LNCAP (cell line): Measurements from ENCODE around the gene SLC26A8.

Source experiments
- TF ChIP-seq, protein P1 (sequence below): fragments of 450-650 bp; IDR thresholded peaks from 2 replicates; pipeline ENCODE4 v1.5.1; 2017; ENCODE audit warnings: mild to moderate bottlenecking

The SLC26A8 gene

DNA sequence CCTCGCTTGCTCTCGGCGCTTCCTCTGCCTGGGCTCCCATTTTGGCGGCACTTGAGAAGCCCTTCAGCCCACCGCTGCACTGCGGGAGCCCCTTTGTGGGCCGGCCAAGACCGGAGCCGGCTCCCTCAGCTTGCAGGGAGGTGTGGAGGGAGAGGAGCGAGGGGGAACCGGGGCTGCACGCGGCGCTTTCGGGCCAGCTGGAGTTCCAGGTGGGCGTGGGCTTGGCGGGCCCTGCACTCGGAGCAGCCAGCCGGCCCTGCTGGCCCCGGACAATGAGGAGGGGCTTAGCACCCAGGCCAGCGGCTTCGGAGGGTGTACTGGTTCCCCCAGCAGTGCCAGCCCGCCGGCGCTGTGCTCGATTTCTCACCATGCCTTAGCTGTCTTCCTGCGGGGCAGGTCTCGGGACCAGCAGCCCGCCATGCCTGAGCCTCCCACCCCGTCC is 93.3 kb downstream of the SLC26A8 start:
- TF ChIP-seq, protein P1, sequence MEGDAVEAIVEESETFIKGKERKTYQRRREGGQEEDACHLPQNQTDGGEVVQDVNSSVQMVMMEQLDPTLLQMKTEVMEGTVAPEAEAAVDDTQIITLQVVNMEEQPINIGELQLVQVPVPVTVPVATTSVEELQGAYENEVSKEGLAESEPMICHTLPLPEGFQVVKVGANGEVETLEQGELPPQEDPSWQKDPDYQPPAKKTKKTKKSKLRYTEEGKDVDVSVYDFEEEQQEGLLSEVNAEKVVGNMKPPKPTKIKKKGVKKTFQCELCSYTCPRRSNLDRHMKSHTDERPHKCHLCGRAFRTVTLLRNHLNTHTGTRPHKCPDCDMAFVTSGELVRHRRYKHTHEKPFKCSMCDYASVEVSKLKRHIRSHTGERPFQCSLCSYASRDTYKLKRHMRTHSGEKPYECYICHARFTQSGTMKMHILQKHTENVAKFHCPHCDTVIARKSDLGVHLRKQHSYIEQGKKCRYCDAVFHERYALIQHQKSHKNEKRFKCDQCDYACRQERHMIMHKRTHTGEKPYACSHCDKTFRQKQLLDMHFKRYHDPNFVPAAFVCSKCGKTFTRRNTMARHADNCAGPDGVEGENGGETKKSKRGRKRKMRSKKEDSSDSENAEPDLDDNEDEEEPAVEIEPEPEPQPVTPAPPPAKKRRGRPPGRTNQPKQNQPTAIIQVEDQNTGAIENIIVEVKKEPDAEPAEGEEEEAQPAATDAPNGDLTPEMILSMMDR: no peak

DNA sequence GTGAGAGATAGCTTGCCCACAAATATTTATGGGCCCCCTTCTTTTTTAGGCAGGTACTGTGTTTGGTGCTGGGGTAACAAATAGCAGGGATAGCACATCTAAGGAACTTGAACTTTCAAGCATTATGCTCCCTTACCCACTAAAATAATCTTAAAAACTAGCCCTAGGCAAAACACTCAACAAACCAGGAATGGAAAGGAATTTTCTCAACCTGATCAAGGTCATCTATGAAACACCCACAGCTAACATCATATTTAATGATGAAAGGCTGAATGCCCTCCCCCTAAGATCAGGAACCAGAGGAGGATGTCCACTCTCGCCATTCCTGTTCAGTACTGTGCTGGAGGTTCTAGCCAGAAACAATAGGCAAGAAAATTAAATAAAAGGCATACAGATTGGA is 94.8 kb downstream of the SLC26A8 start:
- TF ChIP-seq, protein P1: no peak

DNA sequence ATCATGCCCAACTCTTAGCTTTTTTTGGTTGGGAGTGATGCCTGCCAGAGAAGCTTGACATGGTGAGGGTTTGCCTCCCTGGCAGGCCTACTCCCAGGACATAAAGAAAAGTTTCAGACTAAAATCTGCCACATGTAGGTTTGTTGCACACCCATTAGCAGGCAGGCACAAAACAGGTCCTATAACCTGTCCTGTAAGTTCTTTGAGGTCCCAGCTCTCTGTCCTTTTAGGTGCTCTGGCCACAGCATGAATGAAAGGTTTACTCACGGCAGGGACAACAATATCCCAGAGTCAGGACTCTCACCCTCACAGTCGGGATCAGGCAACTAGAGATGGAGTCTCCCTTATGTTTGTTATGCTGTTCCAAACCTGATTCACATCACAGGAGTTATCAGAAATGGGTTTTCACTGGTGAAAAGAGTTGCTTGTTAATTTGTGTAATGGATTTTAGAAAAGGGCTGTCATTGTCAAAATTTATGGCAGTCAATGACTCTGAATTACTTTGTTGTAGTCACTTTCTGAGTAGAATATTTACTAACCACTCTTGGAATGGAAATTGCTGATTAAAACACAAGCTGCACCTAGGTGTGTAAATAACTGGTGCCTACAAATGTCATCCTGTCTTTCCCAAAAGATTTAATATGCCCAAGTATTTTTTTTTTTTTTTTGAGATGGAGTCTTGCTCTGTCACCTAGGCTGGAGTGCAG is 97.8 kb downstream of the SLC26A8 start:
- TF ChIP-seq, protein P1: no peak

DNA sequence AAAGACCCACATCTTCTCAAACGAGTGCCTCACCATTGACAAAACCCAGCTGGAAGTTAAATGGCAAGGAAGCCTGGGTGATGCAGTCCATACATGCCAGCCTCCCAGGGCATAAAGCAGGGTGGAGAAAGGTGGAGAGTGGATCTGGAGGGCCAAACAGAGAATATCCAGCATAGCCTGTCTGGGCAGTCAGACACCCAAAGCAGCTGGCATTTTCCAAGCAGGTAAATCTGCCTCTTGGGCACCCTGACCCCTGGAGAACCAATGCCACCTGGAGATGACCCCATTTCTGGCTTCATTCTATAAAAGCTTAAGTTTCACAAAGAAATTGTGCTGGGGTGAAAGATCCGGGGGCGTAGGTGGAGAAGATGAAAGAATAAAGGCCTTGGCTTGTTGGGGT is 98.5 kb downstream of the SLC26A8 start:
- TF ChIP-seq, protein P1: no peak

DNA sequence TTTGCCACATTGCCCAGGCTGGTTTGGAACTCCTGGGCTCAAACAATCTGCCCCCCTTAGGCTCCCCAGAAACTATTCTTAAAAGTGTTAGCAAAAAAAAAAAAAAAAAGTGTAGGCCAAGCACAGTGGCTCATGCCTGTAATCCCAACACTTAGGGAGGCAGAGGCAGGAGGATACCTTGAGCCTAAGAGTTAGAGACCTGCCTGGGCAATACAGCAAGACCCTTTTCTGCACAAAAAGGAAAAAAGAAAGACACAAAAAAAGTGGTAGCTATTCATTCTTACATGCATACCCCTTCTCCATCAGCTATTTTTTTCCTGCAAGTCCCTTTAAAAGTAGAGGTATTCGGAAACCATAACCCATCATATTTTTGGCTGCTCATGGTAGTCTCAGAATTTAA is 100.3 kb downstream of the SLC26A8 start:
- TF ChIP-seq, protein P1: no peak

DNA sequence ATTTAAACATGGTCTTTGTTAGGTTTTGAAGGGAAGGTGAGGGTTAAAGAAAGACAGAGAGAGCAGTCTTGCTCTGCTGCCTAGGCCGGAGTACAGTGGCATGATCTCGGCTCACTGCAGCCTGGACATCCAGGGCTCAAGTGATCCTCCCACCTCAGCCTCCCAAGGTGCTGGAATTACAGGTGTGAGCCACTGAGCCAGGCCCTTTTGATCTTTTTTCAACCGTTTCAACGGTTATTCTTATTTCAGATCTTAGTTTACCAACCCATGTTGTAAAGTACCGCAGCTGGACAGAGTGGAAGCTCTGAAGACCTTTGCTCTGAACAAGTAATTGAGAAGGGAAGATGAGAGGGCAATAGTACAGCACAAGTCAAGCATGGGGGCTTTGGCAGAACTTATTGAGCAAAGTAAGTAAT is 102.3 kb downstream of the SLC26A8 start:
- TF ChIP-seq, protein P1: no peak

DNA sequence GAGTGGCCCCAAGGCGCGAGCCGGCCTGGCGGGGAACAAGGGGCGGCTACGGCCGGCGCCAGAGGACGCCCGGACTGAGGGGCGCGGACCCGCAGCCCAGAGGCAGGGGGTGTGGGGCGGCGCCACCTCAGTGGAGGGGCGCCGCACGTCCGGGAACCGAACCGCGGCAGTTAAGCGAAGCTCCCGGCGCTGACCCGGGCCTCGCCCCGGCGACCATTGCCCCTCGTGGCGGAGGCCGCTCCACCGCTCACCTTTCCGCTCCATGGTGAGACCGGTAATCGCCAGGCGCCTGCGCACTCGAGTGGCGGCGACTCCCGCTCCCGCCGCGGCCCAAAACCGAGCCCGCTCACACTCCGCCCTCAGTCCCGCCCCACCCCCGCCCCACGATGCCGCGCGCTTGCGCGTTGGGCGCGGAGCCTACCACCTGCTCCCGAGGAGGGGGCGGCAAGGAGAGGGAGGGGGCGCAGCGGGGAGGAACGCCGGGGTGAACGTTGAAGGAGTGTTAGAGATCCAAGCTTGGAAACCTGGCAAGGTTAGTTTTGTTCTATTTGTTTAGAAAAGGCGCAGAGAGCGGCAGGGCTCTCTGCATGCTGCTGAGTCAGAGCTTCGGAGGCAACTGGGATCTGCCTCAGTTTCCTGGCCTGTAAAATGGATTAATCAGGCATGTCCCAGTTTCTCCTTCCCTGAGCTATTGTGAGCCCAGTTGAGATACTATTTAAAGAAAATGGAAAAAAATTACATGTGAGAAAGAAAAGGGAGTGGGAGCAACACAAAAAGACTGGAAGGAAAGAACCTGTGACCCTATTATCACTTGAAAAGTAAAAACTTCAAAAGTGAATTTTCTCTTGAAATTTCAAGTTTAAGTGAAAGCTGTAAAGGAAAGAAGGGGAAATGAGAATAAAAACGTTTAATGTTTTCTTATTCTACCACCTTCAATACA is 103.4 kb downstream of the SLC26A8 start, which contains the start of gene SRPK1:
SRPK1 (minus strand) TSS at position 306 of the 940 bp plus-strand sequence; CDS start at position 264, 42 bp downstream.
- TF ChIP-seq, protein P1: no peak
